Right lobe of liver (tissue), 4 donors: ENCODE measurements around the gene HBQ1.
"Not testable (repeated sequence)": the region's sequence is repeated elsewhere in the genome, so short reads cannot be mapped to it uniquely, and the experiment has no call there.

Source experiments
- POLR2A ChIP-seq: fragments of 450-650 bp; IDR thresholded peaks from one replicate; pipeline ENCODE4 v1.6.1; 2017; ENCODE audit warnings: antibody characterized with exemption, mild to moderate bottlenecking
- TF ChIP-seq, protein P1 (sequence below), 4 donors: fragments of 200-600 bp in 3 of 4; fragments of 450-650 bp in 1 of 4; IDR thresholded peaks; one replicate each; pipeline versions ENCODE4 v1.5.1 to v1.8.0; 2016 to 2022; ENCODE audit warnings: antibody characterized with exemption in 4 of 4, mild to moderate bottlenecking in 2 of 4
- donor health status: DM: no; HTN: no; CAD: no.
- donor health status: DM: no; HTN: no; CAD: no.
- donor health status: DM: no; HTN: yes; CAD: no.

DNA sequence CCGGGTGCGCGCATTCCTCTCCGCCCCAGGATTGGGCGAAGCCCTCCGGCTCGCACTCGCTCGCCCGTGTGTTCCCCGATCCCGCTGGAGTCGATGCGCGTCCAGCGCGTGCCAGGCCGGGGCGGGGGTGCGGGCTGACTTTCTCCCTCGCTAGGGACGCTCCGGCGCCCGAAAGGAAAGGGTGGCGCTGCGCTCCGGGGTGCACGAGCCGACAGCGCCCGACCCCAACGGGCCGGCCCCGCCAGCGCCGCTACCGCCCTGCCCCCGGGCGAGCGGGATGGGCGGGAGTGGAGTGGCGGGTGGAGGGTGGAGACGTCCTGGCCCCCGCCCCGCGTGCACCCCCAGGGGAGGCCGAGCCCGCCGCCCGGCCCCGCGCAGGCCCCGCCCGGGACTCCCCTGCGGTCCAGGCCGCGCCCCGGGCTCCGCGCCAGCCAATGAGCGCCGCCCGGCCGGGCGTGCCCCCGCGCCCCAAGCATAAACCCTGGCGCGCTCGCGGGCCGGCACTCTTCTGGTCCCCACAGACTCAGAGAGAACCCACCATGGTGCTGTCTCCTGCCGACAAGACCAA lies 7.8 kb upstream of the HBQ1 start, which contains the start of gene HBA2:
- TF ChIP-seq, protein P1, sequence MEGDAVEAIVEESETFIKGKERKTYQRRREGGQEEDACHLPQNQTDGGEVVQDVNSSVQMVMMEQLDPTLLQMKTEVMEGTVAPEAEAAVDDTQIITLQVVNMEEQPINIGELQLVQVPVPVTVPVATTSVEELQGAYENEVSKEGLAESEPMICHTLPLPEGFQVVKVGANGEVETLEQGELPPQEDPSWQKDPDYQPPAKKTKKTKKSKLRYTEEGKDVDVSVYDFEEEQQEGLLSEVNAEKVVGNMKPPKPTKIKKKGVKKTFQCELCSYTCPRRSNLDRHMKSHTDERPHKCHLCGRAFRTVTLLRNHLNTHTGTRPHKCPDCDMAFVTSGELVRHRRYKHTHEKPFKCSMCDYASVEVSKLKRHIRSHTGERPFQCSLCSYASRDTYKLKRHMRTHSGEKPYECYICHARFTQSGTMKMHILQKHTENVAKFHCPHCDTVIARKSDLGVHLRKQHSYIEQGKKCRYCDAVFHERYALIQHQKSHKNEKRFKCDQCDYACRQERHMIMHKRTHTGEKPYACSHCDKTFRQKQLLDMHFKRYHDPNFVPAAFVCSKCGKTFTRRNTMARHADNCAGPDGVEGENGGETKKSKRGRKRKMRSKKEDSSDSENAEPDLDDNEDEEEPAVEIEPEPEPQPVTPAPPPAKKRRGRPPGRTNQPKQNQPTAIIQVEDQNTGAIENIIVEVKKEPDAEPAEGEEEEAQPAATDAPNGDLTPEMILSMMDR (IDR thresholded peaks at IDR 0.05): not testable (repeated sequence)
- not testable (repeated sequence) for TF ChIP-seq POLR2A
